Calu3 (cell line): ENCODE data around the gene FZR1. TPM values are rescaled to one million over a fixed set of nuclear protein-coding genes. Genes with fewer than 3 reads are reported as not detected.

Experiments used
- BruUV-seq: library from RNA; stranded (reverse); fragments of 400-500 nt; replicated peaks from 2 replicates; lab custom pipeline; 2021; lab: Mats Ljungman, UMichigan
- CTCF ChIA-PET: fragments of 300-600 bp; sonication (Branson Sonifier 250); formaldehyde crosslinking; loops from one replicate; lab custom pipeline; 2022; ENCODE audit warnings: antibody characterized with exemption; lab: Charles Lee
- DNase-seq: peaks from one replicate; pipeline ENCODE4 v3.0.0; 2022
- H3K27ac Mint-ChIP-seq: one replicate; pipeline ENCODE4 v1.8.0; 2022; ENCODE audit warnings: mixed read lengths; ENCODE audit not compliant: unreplicated experiment
- H3K27me3 Mint-ChIP-seq: one replicate; pipeline ENCODE4 v1.8.0; 2022; ENCODE audit warnings: mixed read lengths; ENCODE audit not compliant: unreplicated experiment
- H3K36me3 Mint-ChIP-seq: one replicate; pipeline ENCODE4 v1.8.0; 2022; ENCODE audit warnings: mild to moderate bottlenecking, moderate library complexity, mixed read lengths; ENCODE audit not compliant: insufficient read depth, unreplicated experiment
- H3K4me1 Mint-ChIP-seq: one replicate; pipeline ENCODE4 v1.8.0; 2022; ENCODE audit warnings: mild to moderate bottlenecking, low read depth, mixed read lengths; ENCODE audit not compliant: unreplicated experiment
- H3K4me3 Mint-ChIP-seq: one replicate; pipeline ENCODE4 v1.8.0; 2022; ENCODE audit warnings: mild to moderate bottlenecking, low read depth, moderate library complexity, mixed read lengths; ENCODE audit not compliant: unreplicated experiment
- H3K9me3 Mint-ChIP-seq: one replicate; pipeline ENCODE4 v1.8.0; 2022; ENCODE audit warnings: low read depth, mixed read lengths; ENCODE audit not compliant: unreplicated experiment
- CTCF ChIP-seq: fragments of 200-600 bp; IDR thresholded peaks from one replicate; pipeline ENCODE4 v1.8.0; 2022; ENCODE audit warnings: antibody characterized with exemption; ENCODE audit not compliant: unreplicated experiment
- intact Hi-C: fragments of 100-400 bp; cut with micrococcal nuclease; formaldehyde crosslinking; loops from one replicate; pipeline ENCODE4 v1.10.0; 2022; ENCODE audit not compliant: unreplicated experiment
- total RNA-seq: library from RNA; stranded (reverse); gene quantifications from 2 replicates; pipeline ENCODE4 v1.2.3, GENCODE V29; 2022

Gene FZR1
- total RNA-seq, 1 experiment from 2014 or later = 33.1 TPM

DNA sequence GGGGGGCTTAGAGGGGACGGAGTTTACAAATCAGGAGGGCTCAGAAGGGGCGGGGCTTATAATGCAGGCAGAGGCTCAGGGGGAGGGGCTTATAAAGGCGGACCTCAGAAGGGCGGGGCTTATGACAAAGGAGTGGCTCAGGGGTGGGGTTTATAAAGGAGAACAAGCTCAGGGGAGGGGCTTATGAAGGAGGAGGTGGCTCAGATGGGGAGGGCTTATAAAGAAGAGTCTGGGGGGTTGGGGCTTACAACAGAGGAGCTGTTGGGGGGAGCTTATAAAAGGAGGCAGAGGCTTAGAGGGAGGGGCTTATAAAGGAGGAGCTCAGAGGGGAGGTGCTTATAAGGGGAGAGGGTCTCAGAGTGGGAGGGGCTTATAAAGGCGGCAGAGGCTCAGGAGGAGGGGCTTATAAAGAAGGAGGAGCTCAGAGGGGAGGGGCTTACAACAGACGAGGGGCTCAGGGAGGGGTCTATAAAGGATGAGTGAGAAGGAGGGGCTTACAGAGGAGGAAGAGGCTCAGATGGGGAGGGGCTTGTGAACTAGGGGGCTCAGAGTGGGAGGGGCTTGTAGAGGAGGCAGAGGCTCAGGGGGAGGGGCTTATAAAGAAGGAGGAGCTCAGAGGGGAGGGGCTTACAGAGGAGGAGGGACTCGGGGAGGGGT lies 26.8 kb upstream of the FZR1 start:
- no peaks in the 10 kb centered on the region for H3K27me3 Mint-ChIP-seq
- H3K4me1 Mint-ChIP-seq = no peaks in the 10 kb centered on the region
- BruUV-seq = no TSS peak
- H3K36me3 Mint-ChIP-seq = peaks cover 19% of the 10 kb centered on the region
- H3K4me3 Mint-ChIP-seq = no peak overlapping the region
- no peak for DNase-seq
- TF ChIP-seq CTCF = no peak
- intact Hi-C loops = no loop called here
- no peak overlapping the region for H3K27ac Mint-ChIP-seq
- CTCF ChIA-PET = interaction anchor here (0.6 to 0.8 kb wide), 3 partner anchors 50 to 176 kb away, joined by 3 to 7 read pairs (median 5); no protein-coding TSS in a partner anchor
- H3K9me3 Mint-ChIP-seq = no peaks in the 10 kb centered on the region

DNA sequence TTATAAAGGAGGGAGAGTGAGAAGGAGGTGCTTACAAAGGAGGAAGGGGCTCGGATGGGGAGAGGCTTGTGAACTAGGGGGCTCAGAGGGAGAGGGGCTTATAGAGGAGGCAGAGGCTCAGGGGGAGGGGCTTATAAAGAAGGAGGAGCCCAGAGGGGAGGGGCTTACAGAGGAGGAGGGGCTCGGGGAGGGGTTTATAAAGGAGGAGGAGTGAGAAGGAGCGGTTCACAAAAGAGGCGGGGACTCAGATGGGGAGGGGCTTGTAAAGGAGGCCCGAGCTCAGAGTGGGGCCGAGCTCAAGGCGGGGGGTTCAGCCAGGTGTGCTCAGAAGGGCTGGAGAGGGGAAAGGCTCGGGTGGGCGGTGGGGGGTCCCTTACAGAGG lies 26.3 kb upstream of the FZR1 start:
- intact Hi-C loops = no loop called here
- no peak for TF ChIP-seq CTCF
- Mint-ChIP-seq H3K27me3 (no peaks in the 10 kb centered on the region), H3K4me1 (no peaks in the 10 kb centered on the region), H3K9me3 (no peaks in the 10 kb centered on the region), H3K36me3 (peaks cover 19% of the 10 kb centered on the region), H3K27ac (no peak overlapping the region), H3K4me3 (no peak overlapping the region)
- no TSS peak for BruUV-seq
- CTCF ChIA-PET = interaction anchor here (0.6 to 0.8 kb wide), 3 partner anchors 50 to 177 kb away, joined by 3 to 7 read pairs (median 5); no protein-coding TSS in a partner anchor
- no peak for DNase-seq

- CTCF ChIA-PET = no interaction called here
- DNase-seq = peak; percentile 44
- Mint-ChIP-seq H3K27me3 (no peaks in the 10 kb centered on the region), H3K27ac (no peak within 1 kb of the TSS), H3K9me3 (no peaks in the 10 kb centered on the region), H3K36me3 (peaks cover 19% of the 10 kb centered on the region), H3K4me3 (no peak within 1 kb of the TSS), H3K4me1 (no peaks in the 10 kb centered on the region)
- intact Hi-C loops = no loop called here
- no TSS peak for BruUV-seq
- no peak for TF ChIP-seq CTCF
Observed at GRCh38 chr19:3480383-3481091, 25.6 kb upstream of the FZR1 start, which contains the start of gene SMIM24. SMIM24 (minus strand) TSS chr19:3480525; CDS start chr19:3480463, 62 bp downstream.

DNA sequence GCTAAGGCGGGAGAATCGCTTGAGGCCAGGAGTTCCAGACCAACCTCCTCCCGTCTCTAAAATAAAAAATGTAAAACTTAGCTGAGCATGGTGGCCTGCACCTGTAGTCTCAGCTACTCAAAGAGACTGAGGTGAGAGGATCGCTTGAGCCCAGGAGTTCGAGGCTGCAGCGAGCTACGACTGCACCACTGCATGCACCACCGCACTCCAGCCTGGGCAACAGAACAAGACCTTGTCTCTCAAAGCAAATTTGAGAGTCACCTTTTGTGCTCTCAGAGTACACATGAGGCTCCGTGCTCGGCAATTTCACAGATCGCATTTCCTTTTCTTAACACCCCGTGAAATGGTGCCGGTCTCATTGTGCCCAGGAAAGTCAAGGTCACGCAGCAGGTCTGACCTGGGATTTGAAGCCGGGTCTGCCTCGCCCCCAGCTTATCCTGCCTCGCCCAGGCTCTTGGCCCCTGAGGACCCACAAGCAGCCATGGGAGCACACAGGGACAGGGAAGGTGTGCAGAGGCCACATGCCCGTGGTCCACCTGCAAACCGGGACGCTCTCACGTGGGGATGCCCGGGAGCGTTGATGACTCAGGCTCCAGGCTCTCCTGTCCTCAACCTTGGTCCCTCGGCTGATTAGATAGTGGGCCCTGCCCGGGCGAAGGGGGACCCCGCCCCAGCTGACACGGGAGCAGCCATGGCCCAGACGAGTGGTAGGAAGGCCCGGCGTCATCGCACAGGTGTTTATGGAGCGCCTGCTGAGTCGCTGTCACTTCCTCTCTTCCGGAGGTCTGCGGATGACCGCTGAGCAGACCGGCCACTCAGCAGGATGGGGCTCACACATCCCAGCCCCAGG lies 24.6 kb upstream of the FZR1 start:
- Mint-ChIP-seq H3K4me1 (no peaks in the 10 kb centered on the region), H3K4me3 (no peak overlapping the region), H3K9me3 (no peaks in the 10 kb centered on the region), H3K36me3 (peaks cover 19% of the 10 kb centered on the region), H3K27me3 (no peaks in the 10 kb centered on the region), H3K27ac (no peak overlapping the region)
- no TSS peak for BruUV-seq
- DNase-seq = peak; percentile 24
- CTCF ChIA-PET = no interaction called here
- no peak for TF ChIP-seq CTCF
- intact Hi-C loops = no loop called here
